SHP77 treated with DMSO at 0.1 percent for 48 hours (cell line): ENCODE data around the gene CMIP.

Experiments
- DNase-seq: peaks from one replicate; lab custom pipeline; 2025; lab: John Stamatoyannopoulos, UW

CMIP gene

GRCh38 chr16:81661082-81661481, 216.5 kb downstream of the CMIP start:
- no peak for DNase-seq

GRCh38 chr16:81664153-81664552, 219.5 kb downstream of the CMIP start:
- no peak for DNase-seq

DNA sequence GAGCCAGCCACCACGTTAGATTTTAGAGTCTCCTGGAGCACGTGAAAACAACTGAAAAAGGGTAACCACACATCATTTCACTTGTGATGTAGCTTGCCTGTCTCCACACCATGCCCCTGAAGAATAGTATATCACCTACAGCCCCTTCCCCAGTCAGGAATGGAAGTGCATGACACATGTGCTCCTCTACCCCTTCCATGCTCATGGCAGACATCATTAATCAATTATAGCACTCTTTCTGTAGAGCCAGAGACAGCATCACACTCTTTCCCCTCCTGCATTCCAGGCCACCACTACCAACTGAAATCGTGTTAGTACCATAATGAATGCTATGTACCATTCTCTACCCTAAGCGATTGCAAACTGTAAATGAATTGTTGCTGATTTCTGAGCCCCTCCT, 221.0 kb downstream of the CMIP start:
- no peak for DNase-seq

DNA sequence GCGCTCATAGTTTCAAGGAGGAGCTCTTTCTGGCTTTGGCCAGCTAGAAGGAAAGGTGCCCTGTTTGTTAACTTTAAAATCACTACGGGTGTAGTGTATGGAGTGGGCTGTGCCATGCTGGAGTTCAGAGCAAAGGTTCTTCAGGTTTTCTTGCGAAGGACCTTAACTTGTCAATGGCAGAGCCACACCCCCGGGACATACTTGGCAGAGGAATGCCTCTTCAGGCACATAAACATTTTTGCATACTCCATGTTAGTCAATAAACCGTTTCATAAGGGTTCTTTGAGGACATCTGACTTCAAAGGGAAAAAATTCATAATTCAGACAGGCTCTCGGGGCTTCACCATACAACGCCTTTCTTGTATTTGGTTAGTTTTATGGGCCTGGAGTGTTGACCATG, 221.5 kb downstream of the CMIP start:
- no peak for DNase-seq

DNA sequence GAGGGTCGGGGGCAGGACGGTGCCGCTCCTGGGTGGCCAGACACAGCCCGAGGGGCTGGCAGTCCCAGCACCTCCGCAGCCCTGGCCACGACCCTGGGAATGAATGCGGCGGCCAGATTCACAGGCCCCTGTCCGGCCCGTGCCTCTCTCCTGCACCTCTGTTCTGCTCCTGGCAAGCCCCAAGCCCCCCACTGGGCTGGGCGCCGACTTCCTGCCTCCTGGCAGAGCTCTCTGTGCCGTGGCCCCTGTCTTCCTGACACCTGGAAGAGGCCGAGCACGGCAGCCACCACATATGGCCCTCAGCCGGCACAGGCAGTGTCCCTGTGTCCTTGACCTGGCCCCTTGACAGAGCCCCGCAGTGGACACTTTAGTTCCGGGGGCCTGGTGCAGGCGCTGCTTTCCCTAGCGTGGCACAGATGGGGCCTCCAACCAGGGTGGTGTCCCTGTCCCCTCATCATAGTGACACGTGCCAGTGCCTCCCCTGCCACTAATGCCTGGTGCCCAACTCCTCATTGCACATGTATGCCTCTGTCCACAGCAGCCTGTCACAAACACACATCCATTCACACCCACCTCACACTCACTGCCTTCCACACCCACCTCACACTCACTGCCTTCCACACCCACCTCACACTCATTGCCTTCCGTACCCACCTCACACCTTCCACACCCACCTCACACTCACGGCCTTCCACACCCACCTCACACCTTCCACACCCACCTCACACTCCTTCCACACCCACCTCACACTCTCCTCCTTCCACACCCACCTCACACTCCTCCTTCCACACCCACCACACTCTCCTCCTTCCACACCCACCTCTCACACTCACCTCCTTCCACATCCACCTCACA, 223.9 kb downstream of the CMIP start:
- DNase-seq, result no peak

GRCh38 chr16:81669473-81670350, 225.1 kb downstream of the CMIP start:
- no peak for DNase-seq

GRCh38 chr16:81671738-81672597, 227.4 kb downstream of the CMIP start:
- DNase-seq, result no peak

DNA sequence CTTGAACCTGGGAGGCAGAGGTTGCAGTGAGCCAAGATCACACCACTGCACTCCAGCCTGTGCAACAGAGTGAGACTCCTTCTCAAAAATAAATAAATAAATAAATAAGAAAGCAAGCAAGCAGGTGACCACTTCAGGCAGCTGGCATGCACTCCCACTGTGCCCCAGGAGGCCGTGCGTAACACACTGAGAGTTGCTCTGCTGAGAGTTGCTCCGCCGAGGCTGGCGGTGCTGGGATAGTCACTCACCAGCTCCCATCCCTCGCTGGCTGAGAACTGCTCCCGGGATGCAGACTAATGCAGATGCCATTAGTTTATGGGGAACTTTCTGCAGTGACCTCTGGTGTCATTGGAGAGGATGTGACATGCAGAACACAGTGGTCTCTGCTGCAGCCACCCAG, 228.8 kb downstream of the CMIP start:
- no peak for DNase-seq

DNA sequence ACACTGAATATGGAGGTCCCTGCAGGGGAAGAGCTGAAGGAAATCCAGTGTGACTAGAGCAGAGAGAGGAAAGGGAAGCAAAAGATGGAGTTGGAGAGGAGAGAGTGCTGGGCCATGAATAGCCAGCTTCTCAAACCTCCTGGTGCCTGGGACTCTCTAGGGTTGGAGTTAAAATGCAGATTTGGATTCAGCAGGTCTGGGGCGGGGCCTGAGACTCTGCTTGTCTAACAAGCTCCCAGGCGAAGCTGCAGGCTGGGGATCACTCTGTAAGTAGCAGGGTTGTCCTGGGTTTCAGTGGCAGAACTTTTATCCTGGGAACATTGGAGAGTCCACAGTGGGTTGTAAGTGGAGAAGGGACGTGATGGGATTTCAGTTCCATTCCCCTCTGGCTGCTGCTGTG, 231.1 kb downstream of the CMIP start:
- DNase-seq, result no peak

- no peak for DNase-seq
Observed at GRCh38 chr16:81676066-81676882, 231.7 kb downstream of the CMIP start.

DNA sequence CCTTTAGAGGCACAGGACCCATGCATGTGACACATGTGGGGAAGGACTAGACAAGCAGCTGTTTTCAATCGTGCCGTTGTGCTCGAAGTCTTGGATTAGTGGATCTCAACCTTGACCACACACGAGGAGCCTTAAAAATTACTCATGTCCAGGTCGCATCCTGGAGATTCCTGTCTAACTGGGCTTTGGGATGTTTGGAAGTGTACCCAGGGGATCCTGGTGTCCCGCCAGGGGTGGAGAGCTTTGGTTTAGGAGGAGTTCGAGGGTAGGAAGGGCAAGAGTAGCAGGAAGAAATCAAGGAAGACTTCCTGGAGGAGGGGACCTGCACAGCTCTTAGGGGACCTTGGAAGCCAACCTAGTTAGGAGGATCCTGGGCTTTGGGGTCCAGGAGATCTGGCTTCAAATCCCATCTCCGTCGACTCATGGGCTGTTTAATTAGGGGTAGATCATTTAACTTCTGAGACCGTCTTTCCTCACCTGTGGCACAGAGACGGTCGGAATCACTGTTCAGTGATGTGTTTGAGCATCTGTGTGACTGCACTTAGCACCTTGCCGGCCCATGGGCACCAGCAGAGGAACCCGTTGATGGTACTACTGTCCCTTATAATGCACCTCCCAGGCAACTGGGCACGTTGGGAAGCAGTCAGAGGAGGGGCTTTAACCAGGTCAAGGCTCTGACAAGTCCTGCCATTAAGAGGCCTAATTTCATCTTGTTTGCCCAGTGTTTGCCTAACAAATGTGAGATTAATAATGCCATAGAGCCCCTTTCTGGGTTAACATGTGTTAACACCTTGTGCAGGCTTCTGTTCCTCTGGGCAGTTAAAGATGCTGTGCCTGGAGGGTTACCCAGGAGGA, 232.5 kb downstream of the CMIP start:
- no peak for DNase-seq

DNA sequence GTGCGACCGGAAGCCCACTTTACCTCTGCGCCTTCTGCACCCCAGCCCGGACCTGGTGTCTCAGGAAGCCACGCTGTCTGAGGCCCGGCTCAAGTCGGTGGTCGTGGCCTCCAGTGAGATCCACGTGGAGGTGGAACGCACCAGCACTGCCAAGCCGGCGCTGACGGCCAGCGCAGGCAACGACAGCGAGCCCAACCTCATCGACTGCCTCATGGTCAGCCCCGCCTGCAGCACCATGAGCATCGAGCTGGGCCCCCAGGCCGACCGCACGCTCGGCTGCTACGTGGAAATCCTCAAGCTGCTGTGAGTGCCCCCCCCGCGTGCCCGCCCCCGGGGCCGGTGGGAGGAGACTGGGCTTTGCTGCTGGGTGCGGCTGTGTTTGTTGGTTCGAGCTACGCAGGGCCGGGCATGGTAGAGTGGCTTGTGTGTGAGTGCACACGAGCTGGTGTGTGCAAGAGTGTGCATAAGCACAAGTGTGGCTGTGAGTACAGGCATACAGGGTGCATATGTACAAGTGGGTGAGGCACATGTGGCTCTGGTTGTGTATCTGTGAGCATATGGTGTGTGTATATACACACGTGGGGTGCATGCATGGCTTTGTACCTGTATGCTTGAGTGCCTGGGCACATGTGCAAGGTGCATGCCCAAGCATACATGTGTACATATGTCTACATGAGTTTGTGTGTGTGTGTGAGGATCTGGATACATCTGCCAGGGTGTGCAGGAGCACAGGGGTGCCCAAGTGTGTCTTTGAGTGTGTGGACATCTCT, 233.9 kb downstream of the CMIP start:
- no peak for DNase-seq

DNA sequence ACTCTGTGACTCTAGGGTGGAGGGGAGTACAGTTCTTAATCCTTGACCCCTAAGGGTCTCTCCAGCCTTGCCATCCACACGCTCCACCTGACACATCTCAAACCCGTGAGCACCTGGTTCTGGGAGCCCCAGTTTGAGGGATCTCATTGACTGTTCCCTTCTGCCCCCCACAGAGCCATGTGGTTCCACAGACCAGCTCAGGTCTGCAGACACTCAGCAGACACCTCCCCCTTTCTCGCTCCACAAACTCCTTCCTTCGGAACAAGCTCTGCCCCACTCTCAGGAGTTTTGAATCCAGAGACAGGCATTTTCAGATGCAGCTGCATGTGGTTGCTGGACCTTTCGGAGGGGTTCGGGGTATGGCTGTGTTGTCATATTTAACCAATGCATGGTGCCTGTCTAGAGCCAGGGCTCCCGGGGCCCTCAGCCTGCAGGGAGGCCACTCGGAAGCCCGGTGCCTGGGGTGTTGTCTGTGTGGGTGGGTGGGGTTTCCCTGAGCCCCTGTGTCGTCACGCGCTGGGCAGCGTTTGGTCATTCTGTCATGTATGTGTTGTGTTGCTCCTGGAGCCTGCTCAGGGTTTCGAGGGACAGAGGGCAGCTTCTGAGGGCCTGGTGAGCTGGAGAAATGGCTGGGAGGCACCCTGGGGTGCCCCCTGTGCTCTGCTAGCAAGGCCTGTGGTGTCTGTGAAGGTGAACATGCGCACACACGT, 235.3 kb downstream of the CMIP start:
- no peak for DNase-seq

GRCh38 chr16:81680444-81681275, 236.1 kb downstream of the CMIP start:
- DNase-seq, result no peak

DNA sequence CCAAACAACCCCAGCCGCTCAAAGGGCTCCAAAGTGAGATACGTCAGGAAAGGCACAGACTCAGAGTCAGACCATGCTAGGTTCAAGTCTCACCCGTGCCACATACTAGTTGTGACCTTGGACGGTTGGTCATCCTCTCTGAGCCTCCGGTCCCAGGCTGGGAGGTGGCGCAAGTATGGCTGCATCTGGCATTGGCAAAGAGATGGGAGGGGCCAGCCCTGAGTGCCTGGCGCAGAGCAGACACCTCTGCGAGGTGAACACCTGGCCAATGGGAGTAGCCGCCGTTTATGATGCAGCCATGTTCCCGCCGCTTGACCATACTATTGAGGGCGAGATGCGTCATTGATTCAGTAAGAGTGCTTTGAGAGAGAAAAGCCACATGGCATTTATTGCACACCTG, 236.7 kb downstream of the CMIP start:
- DNase-seq, result no peak

GRCh38 chr16:81684242-81684837, 239.7 kb downstream of the CMIP start:
- DNase-seq, result no peak

DNA sequence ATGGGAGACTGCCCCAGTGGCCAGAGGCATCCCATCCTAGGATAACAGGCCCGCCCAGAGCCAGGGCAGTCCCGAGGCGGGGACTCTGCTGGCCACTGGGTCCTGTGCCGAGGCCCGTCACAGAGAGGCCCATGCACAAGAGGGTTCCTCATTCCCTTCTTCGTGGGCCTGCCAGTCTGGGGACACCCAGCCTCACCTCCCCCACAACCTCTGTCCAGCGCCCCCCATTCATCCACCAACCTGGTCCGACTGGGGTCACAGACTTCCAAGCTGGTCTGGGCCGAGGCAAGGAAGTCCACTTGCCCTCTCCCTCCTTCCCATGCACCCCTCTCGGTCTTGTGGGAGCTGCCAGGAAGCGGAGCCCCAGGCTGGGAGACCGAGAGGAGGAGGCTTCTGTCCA, 240.3 kb downstream of the CMIP start:
- no peak for DNase-seq
